Measurements from ENCODE around the gene RAPGEFL1. TPM values are rescaled to one million over a fixed set of nuclear protein-coding genes. Genes with fewer than 3 reads are reported as not detected.
"Not testable (repeated sequence)": the region's sequence is repeated elsewhere in the genome, so short reads cannot be mapped to it uniquely, and the experiment has no call there.

Gene RAPGEFL1
- total RNA-seq, 3 donors from 2014 or later (not counting 1 experiment from before 2014, with no cell fraction given) = 4.7 to 9.0 (median 6.7) TPM

GRCh38 chr17:40224718-40225550 lies 47.7 kb downstream of the RAPGEFL1 start:
- no peaks in the 10 kb centered on the region for H3K27me3 ChIP-seq (ENCODE audit: control insufficient read depth, insufficient read depth, low read length)
- Mint-ChIP-seq H3K27ac (peak overlapping the region; percentile 10 to 75), H3K4me1 (peaks cover 27 to 41% of the 10 kb centered on the region in 2 donors)

GRCh38 chr17:40229146-40229545 lies 51.9 kb downstream of the RAPGEFL1 start:
- 98% methylated on average over 12 of the region's 14 CpGs for WGBS (ENCODE audit: insufficient coverage)
- intact Hi-C loops (cut with micrococcal nuclease); H3K9me3 Mint-ChIP-seq; H3K4me1 ChIP-seq (ENCODE audit: control insufficient read depth, insufficient read depth, low read length); H3K27me3 ChIP-seq (ENCODE audit: control insufficient read depth, insufficient read depth, low read length); H3K36me3 Mint-ChIP-seq; H3K27me3 Mint-ChIP-seq (ENCODE audit: low read depth in 2 of 2); H3K9me3 ChIP-seq (ENCODE audit: control insufficient read depth, insufficient read depth, low read length); H3K4me3 ChIP-seq (ENCODE audit: low read length); H3K27ac ChIP-seq (ENCODE audit: low read length); ATAC-seq; DNase-seq; H3K4me3 Mint-ChIP-seq; H3K27ac Mint-ChIP-seq: not testable (repeated sequence)
- peaks cover 26 to 39% of the 10 kb centered on the region in 2 donors for H3K4me1 Mint-ChIP-seq
- peaks cover 16% of the 10 kb centered on the region for H3K36me3 ChIP-seq (ENCODE audit: control insufficient read depth, insufficient read depth, low read length)

More at GRCh38 chr17:40224718-40225550, 47.7 kb downstream of the RAPGEFL1 start:
- peaks cover 17% of the 10 kb centered on the region for H3K4me1 ChIP-seq (ENCODE audit: control insufficient read depth, insufficient read depth, low read length)
- intact Hi-C loops (cut with micrococcal nuclease) = no loop called here
- H3K4me3 Mint-ChIP-seq = no peak overlapping the region
- no peaks in the 10 kb centered on the region for H3K9me3 ChIP-seq (ENCODE audit: control insufficient read depth, insufficient read depth, low read length)
- no peak overlapping the region for H3K27ac ChIP-seq (ENCODE audit: low read length)
- DNase-seq = no peak
- H3K9me3 Mint-ChIP-seq = no peaks in the 10 kb centered on the region
- ATAC-seq = no peak
- WGBS (ENCODE audit: insufficient coverage) = 100% methylated on average over 4 of the region's 5 CpGs
- H3K27me3 Mint-ChIP-seq (ENCODE audit: low read depth in 2 of 2) = no peaks in the 10 kb centered on the region
- peaks cover 2% of the 10 kb centered on the region for H3K36me3 ChIP-seq (ENCODE audit: control insufficient read depth, insufficient read depth, low read length)
- H3K4me3 ChIP-seq (ENCODE audit: low read length) = no peak overlapping the region
- no peak for TF ChIP-seq CTCF (IDR thresholded peaks at IDR 0.05)
- no peaks in the 10 kb centered on the region for H3K36me3 Mint-ChIP-seq

GRCh38 chr17:40230670-40231069 lies 53.4 kb downstream of the RAPGEFL1 start:
- Mint-ChIP-seq H3K4me3 (no peak overlapping the region), H3K27me3 (ENCODE audit: low read depth in 2 of 2) (no peaks in the 10 kb centered on the region), H3K4me1 (peaks cover 17 to 38% of the 10 kb centered on the region in 2 donors), H3K9me3 (no peaks in the 10 kb centered on the region), H3K36me3 (no peaks in the 10 kb centered on the region), H3K27ac (peak overlapping the region; percentile 58 to 66)
- ATAC-seq (no peak), DNase-seq (no peak)
- Histone ChIP-seq H3K4me3 (ENCODE audit: low read length) (no peak overlapping the region), H3K27ac (ENCODE audit: low read length) (no peak overlapping the region), H3K9me3 (ENCODE audit: control insufficient read depth, insufficient read depth, low read length) (no peaks in the 10 kb centered on the region), H3K4me1 (ENCODE audit: control insufficient read depth, insufficient read depth, low read length) (no peaks in the 10 kb centered on the region), H3K27me3 (ENCODE audit: control insufficient read depth, insufficient read depth, low read length) (no peaks in the 10 kb centered on the region), H3K36me3 (ENCODE audit: control insufficient read depth, insufficient read depth, low read length) (peaks cover 20% of the 10 kb centered on the region)
- no peak for TF ChIP-seq CTCF (IDR thresholded peaks at IDR 0.05)
- intact Hi-C loops (cut with micrococcal nuclease) = no loop called here
- 96% methylated on average over 3 of the region's 3 CpGs for WGBS (ENCODE audit: insufficient coverage)

- DNase-seq; H3K9me3 Mint-ChIP-seq; H3K36me3 Mint-ChIP-seq; H3K27me3 ChIP-seq (ENCODE audit: control insufficient read depth, insufficient read depth, low read length); H3K9me3 ChIP-seq (ENCODE audit: control insufficient read depth, insufficient read depth, low read length); H3K4me1 ChIP-seq (ENCODE audit: control insufficient read depth, insufficient read depth, low read length); H3K27ac Mint-ChIP-seq; ATAC-seq; H3K27me3 Mint-ChIP-seq (ENCODE audit: low read depth in 2 of 2); H3K27ac ChIP-seq (ENCODE audit: low read length); intact Hi-C loops (cut with micrococcal nuclease); H3K4me3 Mint-ChIP-seq; H3K4me3 ChIP-seq (ENCODE audit: low read length): not testable (repeated sequence)
- peaks cover 17 to 38% of the 10 kb centered on the region in 2 donors for H3K4me1 Mint-ChIP-seq
- H3K36me3 ChIP-seq (ENCODE audit: control insufficient read depth, insufficient read depth, low read length) = peaks cover 21% of the 10 kb centered on the region
- 95% methylated on average over 4 of the region's 4 CpGs for WGBS (ENCODE audit: insufficient coverage)
These were observed 54.7 kb downstream of the RAPGEFL1 start for GRCh38 chr17:40231928-40232327.
